ENCODE measurements around the gene TRPT1.

- no peak for TF ChIP-seq CTCF (IDR thresholded peaks at IDR 0.05)
- TF ChIP-seq POLR2A (IDR thresholded peaks at IDR 0.05) = no peak
These were observed 43.0 kb upstream of the TRPT1 start for GRCh38 chr11:64268893-64269539.
